Thoracic aorta (tissue), 2 donors: Measurements from ENCODE around the gene RRBP1. TPM values are rescaled to one million over a fixed set of nuclear protein-coding genes. Genes with fewer than 3 reads are reported as not detected.
A peak's percentile ranks its signal among the peaks of the same experiment; 100 is the strongest.

Experiments used
- ATAC-seq: fragments of 150-250 bp; one replicate; pipeline ENCODE4 v1.8.0; 2017; ENCODE audit warnings: low read depth; ENCODE audit not compliant: insufficient number of reproducible peaks, low FRiP score
- DNase-seq: peaks from one replicate; pipeline ENCODE4 v3.0.0-alpha.2; 2020; ENCODE audit warnings: low spot score
- H3K27ac ChIP-seq, 2 donors: fragments of 200-600 bp; sonication (generic); 1 replicate in 1 of 2; 2 replicates in 1 of 2; pipeline ENCODE4 v1.5.1; 2016; ENCODE audit warnings: mild to moderate bottlenecking in 2 of 2, moderate library complexity in 2 of 2
- H3K27me3 ChIP-seq: fragments of 200-600 bp; sonication (generic); replicated peaks from 2 replicates; pipeline ENCODE4 v1.6.0; 2016; ENCODE audit warnings: mild to moderate bottlenecking; ENCODE audit not compliant: insufficient read depth
- H3K36me3 ChIP-seq: fragments of 200-600 bp; sonication (generic); one replicate; pipeline ENCODE4 v1.5.1; 2016
- H3K4me1 ChIP-seq, 2 donors: fragments of 200-600 bp; sonication (generic); 1 replicate in 1 of 2; 2 replicates in 1 of 2; pipeline versions ENCODE4 v1.5.1 to v1.6.0; 2016; ENCODE audit warnings: low read depth in 2 of 2, mild to moderate bottlenecking in 1 of 2; ENCODE audit not compliant: control insufficient read depth in 1 of 2
- H3K4me3 ChIP-seq: fragments of 200-600 bp; sonication (generic); 2 replicates; pipeline ENCODE4 v1.5.1; 2016; ENCODE audit warnings: mild to moderate bottlenecking
- H3K9me3 ChIP-seq: fragments of 200-600 bp; sonication (generic); 2 replicates; pipeline ENCODE4 v1.5.1; 2016
- total RNA-seq, 2 donors: library from RNA; depleted of rRNA; stranded (reverse); fragments of >200 nt; gene quantifications; one replicate each; pipeline versions ENCODE4 v1.1.0 to v1.2.3, GENCODE V29; 2016
- TF ChIP-seq, protein P1 (sequence below): fragments of 200-600 bp; sonication (generic); IDR thresholded peaks from one replicate; pipeline ENCODE4 v1.5.1; 2019; ENCODE audit warnings: antibody characterized with exemption

Gene RRBP1
- total RNA-seq, 2 donors from 2014 or later = 113 to 163 TPM

DNA sequence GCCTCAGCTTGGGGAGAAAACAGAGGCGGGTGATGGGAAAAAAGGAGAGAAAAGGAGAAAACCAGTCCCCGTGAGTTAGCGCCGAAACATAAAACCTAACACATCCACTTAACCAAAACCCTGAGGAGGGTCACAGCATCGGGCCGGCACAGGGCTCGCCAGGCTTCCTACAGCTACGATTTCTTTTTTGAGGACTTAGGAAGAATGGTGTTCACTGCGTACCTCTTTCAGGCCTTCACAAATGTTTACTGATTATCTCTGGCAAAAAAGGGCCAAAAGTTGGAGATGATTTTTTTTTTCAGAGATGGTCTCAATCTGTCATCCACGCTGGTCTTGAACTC is 63.4 kb downstream of the RRBP1 start:
- no peak for DNase-seq

DNA sequence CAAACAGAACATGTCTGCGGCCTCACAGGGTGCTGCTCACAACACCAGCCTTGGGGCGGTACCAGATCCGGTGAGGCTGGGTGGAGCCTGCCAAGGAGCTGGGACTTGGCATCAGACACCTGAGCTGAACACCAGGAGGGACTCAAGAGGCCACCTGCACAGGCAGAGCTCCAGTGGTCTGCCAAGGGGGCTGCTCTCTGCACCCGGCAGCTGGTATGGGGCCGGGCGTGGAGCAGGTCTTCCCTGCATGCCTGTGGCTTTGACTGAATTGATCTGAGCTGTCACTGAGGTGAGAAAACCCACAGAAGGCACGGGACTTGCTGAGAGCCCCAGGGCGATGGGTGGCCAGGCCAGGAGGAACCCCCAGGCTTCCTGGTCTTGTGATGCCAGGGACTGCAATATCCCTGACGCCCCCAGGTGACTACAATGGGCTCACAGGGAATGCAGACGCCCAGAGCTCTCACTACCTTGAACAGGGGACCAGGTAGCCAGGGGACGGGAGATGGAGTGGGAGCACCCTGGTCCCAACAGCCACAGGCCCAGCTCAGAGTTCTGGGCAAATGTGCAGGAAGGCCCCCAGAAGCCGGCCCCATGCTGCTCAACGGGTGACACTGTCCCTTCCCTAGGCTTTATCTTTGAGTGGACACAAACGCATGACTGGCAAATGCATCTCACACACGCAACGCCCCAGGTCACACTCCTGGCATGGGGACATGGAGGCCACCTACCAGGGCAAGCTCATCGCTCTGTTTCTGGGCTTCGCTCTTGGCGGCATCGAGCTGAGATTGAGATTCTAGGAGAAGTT is 64.0 kb downstream of the RRBP1 start:
- H3K4me3 ChIP-seq = no peak overlapping the region
- no peaks in the 10 kb centered on the region for H3K9me3 ChIP-seq
- no peak overlapping the region for H3K27ac ChIP-seq
- TF ChIP-seq, protein P1, sequence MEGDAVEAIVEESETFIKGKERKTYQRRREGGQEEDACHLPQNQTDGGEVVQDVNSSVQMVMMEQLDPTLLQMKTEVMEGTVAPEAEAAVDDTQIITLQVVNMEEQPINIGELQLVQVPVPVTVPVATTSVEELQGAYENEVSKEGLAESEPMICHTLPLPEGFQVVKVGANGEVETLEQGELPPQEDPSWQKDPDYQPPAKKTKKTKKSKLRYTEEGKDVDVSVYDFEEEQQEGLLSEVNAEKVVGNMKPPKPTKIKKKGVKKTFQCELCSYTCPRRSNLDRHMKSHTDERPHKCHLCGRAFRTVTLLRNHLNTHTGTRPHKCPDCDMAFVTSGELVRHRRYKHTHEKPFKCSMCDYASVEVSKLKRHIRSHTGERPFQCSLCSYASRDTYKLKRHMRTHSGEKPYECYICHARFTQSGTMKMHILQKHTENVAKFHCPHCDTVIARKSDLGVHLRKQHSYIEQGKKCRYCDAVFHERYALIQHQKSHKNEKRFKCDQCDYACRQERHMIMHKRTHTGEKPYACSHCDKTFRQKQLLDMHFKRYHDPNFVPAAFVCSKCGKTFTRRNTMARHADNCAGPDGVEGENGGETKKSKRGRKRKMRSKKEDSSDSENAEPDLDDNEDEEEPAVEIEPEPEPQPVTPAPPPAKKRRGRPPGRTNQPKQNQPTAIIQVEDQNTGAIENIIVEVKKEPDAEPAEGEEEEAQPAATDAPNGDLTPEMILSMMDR = no peak
- H3K4me1 ChIP-seq = peaks cover 11 to 32% of the 10 kb centered on the region in 2 donors
- no peaks in the 10 kb centered on the region for H3K27me3 ChIP-seq
- ATAC-seq = no peak
- H3K36me3 ChIP-seq = peaks cover 42% of the 10 kb centered on the region
- DNase-seq = no peak

More for the DNA sequence above, 63.4 kb downstream of the RRBP1 start:
- Histone ChIP-seq H3K27me3 (no peaks in the 10 kb centered on the region), H3K27ac (no peak overlapping the region), H3K9me3 (no peaks in the 10 kb centered on the region), H3K4me3 (no peak overlapping the region), H3K36me3 (peaks cover 42% of the 10 kb centered on the region), H3K4me1 (peaks cover 8 to 26% of the 10 kb centered on the region in 2 donors)
- no peak for ATAC-seq
- TF ChIP-seq, protein P1 = no peak

GRCh38 chr20:17617212-17617867 is 64.7 kb downstream of the RRBP1 start:
- Histone ChIP-seq H3K4me1 (peaks cover 18 to 39% of the 10 kb centered on the region in 2 donors), H3K27ac (no peak overlapping the region), H3K27me3 (no peaks in the 10 kb centered on the region), H3K4me3 (no peak overlapping the region), H3K9me3 (no peaks in the 10 kb centered on the region), H3K36me3 (peaks cover 39% of the 10 kb centered on the region)
- DNase-seq = no peak
- no peak for ATAC-seq
- TF ChIP-seq, protein P1 = peak; percentile 83

GRCh38 chr20:17616480-17617211 is 65.4 kb downstream of the RRBP1 start:
- H3K36me3 ChIP-seq = peaks cover 34% of the 10 kb centered on the region
- H3K4me1 ChIP-seq = peaks cover 25 to 46% of the 10 kb centered on the region in 2 donors
- H3K9me3 ChIP-seq = no peaks in the 10 kb centered on the region
- no peak overlapping the region for H3K4me3 ChIP-seq
- H3K27ac ChIP-seq = no peak overlapping the region
- TF ChIP-seq, protein P1 = no peak
- DNase-seq (no peak), ATAC-seq (no peak)
- H3K27me3 ChIP-seq = no peaks in the 10 kb centered on the region
